Fibroblast of the aortic adventitia (primary cell): ENCODE data around the gene SLC51A. TPM values are rescaled to one million over a fixed set of nuclear protein-coding genes. Genes with fewer than 3 reads are reported as not detected.

Experiments used
- DNase-seq: peaks from one replicate; pipeline ENCODE4 v3.0.0-alpha.2; 2010; ENCODE audit warnings: low read depth
- H3K4me3 ChIP-seq: 2 replicates; pipeline ENCODE4 v1.5.1; 2011; ENCODE audit warnings: low read depth, mild to moderate bottlenecking, control low read depth, low read length, moderate library complexity
- CTCF ChIP-seq: IDR thresholded peaks from 2 replicates; pipeline ENCODE4 v1.5.1; 2011; ENCODE audit warnings: mild to moderate bottlenecking, low read length, control low read depth, inconsistent platforms; ENCODE audit not compliant: insufficient read depth
- total RNA-seq: library from RNA; depleted of rRNA; stranded (reverse); fragments of >200 nt; gene quantifications from 2 replicates; pipeline ENCODE4 v1.2.3, GENCODE V29; 2012; ENCODE audit warnings: low replicate concordance

The SLC51A gene
- total RNA-seq, 1 donor: not detected

- no peak overlapping the region for H3K4me3 ChIP-seq
- no peak for DNase-seq
- no peak for TF ChIP-seq CTCF
These were observed 16.5 kb downstream of the SLC51A start for GRCh38 chr3:196232882-196233251.

GRCh38 chr3:196235452-196236122 is 19.3 kb downstream of the SLC51A start:
- DNase-seq: peak; percentile 27
- no peak overlapping the region for H3K4me3 ChIP-seq
- no peak for TF ChIP-seq CTCF

- H3K4me3 ChIP-seq: no peak overlapping the region
- TF ChIP-seq CTCF: no peak
- DNase-seq: peak; percentile 30
These were observed 19.9 kb downstream of the SLC51A start for GRCh38 chr3:196236223-196236622.

GRCh38 chr3:196237203-196237602 is 20.9 kb downstream of the SLC51A start:
- no peak overlapping the region for H3K4me3 ChIP-seq
- DNase-seq: no peak
- TF ChIP-seq CTCF: no peak

GRCh38 chr3:196238612-196239560 is 22.6 kb downstream of the SLC51A start:
- no peak for DNase-seq
- H3K4me3 ChIP-seq: no peak overlapping the region
- no peak for TF ChIP-seq CTCF

GRCh38 chr3:196240424-196240823 is 24.1 kb downstream of the SLC51A start:
- H3K4me3 ChIP-seq: no peak overlapping the region
- no peak for DNase-seq
- TF ChIP-seq CTCF: no peak
